ENCODE data around the gene CDK14.

Gene CDK14

DNA sequence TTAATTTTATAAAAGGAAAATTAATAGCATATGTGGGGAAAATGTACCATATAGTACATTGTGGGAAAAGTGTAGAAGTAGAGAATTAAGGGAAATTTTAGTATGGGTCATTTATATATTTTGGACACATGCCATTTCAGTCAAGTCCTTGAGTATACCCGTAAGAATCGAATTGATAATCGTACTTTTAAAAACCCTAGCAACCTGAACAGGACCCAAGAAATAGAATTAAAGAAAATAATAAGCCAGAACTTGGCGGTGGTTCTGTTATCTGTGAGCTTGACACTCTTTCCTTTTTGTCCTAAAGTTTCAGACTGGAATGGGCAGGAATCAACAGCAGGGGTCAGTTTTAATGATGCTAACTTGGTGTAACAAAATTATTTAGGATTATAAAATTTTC, 221.0 kb downstream of the CDK14 start:
- DNase-seq = no peak

DNA sequence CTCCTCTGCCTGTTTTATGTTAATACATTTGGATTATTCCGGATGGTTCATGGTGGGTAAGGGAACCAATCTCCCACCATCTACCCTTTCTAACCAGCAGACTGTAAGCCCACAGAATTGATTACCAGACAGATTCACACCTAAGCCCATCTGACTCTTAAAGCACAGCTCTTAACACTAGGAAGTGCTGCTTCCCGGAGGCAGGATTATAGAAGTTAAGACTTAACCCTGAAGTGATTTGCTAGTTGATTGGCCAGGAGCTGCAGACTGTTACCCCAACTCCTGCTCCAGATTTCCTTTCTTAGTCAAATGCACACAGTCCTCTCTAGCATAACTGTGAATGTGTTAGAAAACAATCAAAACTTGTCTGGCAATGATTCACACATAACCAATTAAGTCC, 221.7 kb downstream of the CDK14 start:
- DNase-seq = no peak

DNA sequence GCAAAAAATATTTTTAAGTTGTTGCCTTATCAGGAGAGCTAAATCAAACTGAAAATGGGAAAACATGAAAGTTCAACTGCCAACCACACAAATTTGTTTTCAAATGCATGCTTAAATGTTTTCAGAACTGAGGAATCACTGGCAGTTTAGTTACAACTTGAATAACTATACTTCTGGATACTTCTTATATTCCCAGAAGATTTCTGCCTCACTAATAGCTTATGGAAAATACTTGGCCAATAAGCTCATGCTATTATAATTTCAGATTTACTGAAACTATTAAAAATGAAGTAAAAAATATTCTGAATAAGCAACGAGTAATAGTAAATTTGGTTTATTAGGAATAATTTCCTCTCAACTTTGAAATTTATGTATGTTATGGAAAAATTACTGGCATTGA, 222.2 kb downstream of the CDK14 start:
- DNase-seq = no peak

DNA sequence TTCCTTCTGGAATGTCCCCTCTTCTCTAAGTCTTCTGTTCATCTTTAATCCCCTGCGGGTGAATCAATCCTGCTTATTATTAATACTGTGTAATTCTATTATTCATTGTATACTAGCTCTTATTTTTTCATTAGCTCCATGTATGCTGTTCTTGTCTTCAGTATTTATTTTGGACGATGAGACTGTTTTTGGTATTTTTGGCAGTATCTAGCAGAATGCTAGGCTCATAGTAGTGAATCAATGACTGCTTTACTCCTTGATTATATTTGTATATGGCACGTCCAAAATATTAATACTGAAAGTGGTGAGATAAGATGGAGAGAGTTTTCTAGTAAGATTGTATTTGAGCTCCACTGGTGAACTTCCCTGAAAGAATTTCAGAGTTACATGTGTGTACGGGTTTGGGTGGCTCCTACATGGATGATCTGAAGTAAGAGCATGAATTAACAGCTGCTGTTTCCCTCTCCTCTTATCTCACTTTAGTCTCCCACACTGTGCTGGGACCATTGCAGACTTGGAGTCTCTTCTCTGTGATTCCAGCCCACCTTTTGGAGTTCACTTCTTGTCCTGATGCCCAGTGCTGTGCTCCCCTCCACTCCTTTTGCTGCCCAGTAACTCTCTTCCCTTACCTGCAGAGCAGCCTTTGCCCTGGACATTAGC, 226.0 kb downstream of the CDK14 start:
- no peak for DNase-seq

DNA sequence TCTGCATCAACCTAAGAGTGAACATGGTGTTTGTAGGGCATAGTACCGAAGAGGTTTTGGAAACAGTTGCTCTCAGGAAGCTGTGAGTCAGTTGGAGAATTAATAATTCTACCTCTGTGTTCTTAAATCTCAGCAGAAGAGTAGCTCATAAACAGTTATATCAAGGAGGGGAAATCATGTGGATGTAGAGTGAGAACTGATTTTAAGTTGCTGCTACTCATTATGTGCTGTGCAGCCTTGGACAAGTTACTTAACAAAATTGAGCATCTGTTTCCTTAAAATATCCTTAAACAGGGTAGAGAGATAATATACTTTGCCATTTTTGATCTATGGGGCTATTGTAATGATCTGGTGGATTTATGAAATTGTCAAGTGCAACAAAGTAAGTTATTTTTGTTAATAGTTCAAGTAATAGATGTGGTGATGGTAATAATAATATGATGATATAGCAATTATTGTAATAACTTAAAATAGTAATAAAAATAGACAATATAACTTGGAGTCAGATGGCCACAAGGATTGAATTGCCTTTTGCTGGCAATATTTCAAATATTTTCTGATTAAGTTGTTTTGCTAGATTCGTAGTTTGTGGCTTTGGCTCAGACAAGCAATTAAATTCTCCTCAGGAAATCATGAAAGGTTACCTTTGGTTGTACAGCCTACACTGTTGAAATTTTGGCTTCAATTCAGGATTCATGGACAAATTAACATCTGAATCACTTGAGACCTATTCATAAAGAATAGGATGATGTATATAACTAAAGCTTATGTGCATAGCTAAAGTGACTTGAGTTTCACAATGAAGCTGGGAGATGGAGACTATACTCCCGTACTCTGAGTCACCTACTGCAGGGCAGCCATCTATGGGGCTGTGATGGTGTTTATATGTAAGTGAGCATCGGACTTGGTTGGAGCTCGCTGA, 228.5 kb downstream of the CDK14 start:
- DNase-seq = peak; percentile 12

DNA sequence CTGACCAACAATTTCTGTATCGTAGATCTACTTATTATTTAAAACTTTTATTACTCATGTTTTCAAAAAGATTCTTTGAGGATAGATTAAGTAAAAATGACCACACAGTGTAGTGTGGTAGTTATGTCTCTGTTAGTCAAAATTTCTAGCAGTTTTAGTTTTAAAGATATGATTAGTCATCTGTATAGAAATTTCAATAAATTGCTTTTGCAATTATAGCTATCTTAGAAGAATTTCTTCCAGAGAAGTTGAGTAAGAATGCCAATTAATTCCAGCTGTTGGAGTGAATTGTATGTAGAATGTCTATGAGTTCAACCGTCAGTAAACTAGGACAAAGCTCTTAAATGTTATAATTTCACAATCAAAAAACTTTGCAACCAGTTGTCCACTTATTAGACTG, 229.7 kb downstream of the CDK14 start:
- no peak for DNase-seq

DNA sequence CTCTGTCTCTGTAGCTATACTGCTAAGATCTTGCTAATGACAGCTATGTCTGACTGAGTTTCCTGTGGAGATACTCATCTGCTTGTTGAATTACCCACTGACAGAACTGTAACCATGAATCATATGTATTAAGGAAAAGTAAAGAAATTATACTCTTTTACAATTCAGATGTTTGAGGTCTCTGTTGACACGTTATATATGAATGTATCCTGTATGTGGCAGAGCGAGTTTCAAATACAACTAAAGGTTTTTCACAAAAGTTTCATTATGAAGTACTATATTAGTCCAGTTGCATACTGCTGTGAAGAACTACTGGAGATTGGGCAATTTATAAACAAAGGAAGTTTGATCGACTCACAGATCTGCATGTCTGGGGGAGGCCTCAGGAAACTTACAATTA, 232.5 kb downstream of the CDK14 start:
- no peak for DNase-seq

DNA sequence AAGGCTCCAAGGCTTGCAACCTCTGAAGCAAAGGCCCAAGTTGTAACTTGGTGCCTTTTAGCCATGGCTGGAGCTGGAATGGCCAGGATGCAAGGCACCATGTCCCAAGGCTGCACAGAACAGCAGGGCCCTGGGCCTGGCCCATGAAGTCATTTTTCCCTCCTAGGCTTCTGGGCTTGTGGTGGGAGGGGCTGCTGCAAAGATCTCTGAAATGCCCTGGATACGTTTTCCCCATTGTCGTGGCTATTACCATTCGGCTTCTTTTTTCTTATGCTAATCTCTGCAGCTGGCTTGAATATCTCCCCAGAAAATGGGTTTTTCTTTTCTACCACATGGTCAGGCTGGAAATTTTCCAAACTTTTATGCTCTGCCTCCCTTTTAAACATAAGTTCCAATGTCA, 234.2 kb downstream of the CDK14 start:
- DNase-seq = no peak

DNA sequence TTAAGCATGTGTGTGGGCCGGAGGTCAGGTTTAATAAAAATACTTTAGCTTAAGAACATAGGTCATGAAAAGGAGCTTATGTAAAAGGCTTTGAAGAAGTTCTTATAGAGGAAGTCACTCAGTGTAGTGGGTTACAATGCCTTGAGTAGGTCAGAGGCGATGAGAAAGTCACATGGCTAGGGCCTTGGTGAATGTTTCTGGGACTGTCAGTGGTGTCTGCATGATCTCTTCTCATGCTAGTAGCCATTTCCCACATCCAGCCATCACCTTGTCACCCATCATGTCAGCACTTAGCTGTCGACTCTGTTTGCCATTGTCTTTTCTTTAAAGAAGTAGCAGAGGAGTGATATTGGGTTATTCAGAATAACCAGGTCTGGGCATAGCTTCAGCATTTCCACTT, 236.6 kb downstream of the CDK14 start:
- DNase-seq = no peak

DNA sequence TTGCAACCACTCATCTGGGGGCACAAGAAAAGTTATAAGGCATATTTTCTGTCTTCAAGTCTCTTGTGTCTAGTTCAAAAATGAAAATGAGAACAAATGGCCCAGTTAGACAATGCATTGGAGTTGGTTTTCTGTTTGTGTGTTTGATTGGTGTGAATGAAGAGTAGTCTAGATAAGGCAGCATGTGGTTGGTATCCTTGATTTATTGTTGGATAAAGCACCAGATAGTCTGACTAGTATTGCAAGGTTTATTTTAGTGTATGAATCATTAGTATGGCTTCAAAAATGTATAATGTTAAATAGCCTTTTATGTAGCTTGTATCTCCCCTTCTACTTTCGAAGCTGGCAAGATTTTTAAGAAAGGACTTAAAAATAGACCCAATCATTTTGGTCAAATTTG, 237.3 kb downstream of the CDK14 start:
- no peak for DNase-seq

DNA sequence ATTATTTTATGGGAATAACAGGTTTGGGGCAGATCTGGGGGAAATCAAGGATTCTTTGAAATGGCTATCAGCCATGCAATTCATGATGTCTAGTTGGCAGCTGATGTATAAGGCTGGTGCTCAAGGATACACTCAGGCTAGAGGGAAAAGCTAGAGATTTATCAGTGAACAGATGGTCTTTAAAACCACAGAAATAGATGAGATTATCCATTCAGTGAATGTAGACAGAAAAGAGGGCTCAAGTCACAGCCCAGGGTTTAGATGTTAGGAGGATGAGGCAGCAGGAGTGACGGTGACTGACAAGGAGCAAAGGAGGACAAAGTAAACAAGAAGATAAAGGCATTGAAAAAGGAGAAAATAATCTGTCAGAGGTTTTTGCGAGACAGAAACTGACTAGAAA, 238.7 kb downstream of the CDK14 start:
- no peak for DNase-seq

DNA sequence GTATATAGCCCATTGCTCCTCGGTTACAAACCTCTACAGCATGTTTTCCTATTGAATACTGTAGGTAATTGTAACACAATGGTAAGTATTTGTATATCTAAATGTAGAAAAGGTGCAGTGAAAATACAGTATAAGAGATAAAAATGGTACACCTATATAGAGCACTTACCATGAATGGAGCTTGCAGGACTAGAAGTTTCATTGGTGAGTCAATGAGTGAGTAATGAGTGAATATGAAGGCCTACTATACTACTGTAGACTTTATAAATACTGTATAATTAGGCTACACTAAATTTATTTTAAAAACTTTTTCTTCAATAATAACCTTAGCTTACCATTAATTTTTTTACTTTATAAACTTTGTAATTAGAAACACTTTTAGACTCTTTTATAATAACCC, 239.7 kb downstream of the CDK14 start:
- DNase-seq = no peak

DNA sequence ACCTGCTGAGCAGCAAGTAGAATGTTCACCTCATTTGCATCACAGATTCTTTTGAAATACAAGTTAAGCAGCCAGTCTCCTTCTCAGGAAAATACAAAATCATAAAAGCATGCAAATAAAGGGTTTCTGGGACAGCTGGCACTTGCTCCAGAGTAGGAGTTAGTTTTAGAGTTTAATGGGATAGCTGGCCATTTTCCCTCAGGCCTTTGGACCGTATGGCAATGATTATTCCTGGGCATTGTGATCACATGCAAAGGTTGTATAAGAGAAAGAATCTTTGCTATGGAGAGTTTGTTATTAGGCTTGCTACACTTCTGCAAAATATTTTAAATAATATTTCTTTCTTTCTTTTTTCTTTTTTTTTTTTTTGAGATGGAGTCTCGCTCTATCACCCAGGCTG, 240.8 kb downstream of the CDK14 start:
- DNase-seq = no peak

DNA sequence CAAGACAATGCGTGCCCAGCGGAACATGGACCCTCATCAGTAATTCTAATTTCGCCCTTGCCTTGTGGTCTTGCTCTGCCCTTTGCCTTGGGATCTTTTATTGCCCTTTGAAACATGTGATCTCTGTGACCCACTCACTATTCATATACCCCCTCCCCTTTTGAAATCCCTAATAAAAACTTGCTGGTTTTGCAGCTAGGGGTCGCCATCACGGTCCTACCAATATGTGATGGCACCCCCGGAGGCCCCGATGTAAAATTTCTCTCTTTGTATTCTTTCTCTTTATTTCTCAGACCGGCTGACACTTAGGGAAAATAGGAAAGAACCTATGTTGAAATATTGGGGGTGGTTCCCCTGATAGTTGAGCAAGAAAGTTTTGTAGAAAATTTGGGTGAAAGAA, 242.7 kb downstream of the CDK14 start:
- no peak for DNase-seq

DNA sequence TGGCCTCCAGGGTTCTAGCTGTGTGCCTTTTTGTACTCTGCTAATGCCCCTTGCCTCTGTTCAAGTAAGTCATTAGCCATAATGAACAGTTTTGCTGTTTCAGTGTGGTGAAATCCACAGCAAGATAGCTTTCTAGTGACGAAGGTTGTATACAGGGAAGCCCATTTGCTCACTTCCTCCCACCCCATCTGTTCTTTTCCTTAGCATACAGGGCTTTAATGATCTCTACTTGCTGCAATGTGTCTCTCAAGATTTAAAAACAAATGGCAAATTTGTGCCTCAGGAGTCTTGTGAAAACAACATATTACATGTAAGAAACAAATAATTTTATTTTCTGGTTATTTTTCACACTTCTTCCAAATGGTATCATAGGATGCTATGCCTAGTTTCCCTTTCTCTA, 243.2 kb downstream of the CDK14 start:
- no peak for DNase-seq

DNA sequence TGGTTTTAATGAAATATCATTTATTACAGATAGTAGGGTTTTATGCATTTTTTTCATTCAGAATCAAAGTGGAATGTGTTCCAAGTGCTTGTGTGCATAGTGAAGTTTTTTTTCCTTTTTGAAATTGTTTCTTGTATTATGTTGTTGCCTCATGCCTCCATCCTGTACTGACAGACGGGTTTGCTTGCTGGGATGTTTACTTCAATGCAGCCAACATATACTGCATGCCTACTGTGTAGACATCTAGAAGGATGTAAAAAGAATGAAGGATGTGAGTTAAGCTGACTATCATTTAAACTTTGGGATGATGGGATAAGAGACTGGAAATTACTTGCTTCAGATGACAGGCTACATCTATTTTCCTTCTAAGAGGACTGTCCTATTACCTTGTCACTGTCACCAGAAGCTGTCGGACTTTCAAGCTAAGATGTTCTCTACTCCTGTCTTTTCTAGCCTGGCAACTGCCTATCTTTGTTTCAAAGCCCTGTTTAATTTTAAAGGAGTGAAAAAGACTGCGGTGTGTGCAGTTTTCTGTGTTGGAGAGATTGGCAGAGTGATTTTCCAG, 243.7 kb downstream of the CDK14 start:
- DNase-seq = no peak

DNA sequence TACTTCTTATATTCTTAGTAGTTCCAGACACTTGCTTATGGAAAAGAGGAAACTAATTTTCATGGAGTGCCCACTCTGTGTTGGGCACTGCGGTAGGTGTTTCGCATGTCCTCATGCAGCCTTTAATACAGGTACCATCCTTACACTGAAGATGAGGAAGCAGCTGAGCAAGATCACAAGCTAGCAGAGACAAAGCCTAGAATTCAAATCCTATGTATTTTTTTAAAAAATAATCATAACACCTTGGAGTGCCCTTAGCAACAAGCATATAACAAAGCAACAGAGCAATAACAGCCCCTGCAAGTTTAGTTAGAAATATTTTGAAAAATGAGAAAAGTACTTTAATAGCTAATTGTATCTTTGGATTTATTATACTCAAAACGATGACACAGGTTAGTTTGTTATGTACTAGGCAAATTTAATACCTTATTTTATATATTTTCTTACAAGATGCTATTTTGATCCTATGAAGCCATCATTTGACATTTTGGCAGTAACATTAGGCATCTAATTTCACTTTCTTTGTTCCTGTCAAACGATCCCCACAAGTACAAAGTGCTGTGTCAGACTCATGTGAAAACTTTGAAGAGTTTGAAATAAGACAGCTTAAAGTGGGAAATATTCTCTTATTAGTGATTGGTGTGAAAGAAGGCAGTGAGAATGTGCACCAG, 245.8 kb downstream of the CDK14 start:
- DNase-seq = no peak

DNA sequence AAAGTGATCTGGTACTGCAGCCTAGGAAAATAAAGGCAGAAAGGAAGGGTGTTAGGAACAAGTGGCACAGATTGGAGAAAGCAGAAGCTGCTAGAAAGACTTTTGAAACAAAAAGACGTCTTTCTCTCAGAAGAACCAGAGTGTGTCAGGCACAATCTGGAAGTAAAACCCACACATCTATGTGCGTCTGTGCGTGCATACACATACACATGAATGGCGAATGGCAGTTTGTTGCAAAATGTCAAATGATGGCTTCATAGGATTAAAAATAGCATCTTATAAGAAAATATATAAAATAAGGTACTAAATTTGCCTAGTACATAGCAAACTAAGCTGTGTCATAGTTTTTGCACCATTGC, 246.3 kb downstream of the CDK14 start:
- no peak for DNase-seq

DNA sequence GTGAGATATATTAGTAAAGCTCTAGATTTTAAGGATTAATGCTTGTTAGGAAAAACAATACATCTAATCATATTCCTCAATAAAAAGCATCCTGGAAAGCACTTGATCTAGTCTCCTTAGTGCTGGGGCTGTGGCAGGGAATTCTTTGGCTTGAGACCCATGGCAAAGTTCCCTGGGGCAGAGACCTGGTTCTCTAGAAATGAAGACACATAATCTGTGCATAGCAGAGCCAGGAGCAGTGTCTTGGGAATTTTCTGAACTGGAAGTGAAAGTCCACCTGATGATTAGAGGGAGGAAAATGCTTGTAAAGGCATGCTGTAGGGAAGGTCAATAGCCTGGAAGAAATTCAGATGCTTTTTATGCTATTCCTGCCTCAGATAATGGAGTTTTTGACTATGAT, 247.4 kb downstream of the CDK14 start:
- no peak for DNase-seq

DNA sequence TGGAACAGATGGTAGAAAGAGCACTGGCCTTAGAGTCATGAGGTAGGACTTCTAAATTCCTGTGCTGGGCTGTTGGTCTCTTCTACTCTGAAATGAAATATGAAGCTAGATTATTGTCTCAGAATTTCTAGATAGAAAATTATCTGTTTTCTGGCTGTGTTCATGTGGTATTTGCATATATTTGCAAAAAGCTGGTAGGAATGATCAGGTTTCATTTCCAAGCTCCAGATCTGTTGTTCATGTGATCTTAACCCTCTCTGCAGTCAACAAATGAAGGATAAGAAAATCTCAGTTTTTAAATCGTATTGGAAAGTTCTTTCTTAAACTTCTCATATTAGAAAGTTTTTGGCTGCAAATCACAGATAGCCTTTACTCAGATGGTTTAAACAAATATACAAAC, 248.3 kb downstream of the CDK14 start:
- no peak for DNase-seq

DNA sequence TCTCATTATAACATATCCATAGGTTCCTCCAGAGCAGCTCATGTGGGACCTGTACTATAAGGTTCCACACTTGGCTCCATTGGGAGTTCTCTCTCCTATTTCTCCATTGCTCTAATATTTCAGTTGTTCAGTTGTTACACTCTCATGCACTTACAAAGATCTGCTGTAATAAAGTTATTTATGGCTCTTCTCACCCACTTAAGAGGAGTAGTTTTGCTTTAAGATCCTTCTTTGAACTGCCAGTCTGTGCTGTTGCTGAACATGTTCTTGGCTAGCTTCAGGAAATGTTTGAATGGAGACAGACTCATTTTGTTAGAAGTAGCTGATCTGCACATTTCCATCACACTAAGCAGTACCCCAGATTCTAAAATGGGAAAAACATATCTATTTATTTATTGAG, 250.1 kb downstream of the CDK14 start:
- no peak for DNase-seq

DNA sequence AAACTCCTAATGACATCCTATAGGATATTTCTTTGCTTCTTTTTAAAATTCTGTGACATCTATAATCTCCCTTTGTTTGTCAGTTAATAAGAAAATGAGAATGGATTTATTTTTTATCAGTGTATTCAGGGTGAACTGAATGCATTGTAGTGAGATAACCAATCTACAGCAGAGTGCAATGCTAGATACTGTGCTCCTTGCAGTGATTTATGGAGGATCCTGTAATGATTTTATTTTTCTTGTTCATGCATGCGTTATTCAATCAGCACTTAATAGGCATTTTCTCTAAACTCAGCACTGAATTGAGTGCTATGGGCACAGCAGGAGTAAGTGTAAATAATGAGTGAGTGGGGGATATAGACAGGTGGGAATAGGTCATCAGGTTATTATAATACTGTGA, 253.9 kb downstream of the CDK14 start:
- peak; percentile 79 for DNase-seq

DNA sequence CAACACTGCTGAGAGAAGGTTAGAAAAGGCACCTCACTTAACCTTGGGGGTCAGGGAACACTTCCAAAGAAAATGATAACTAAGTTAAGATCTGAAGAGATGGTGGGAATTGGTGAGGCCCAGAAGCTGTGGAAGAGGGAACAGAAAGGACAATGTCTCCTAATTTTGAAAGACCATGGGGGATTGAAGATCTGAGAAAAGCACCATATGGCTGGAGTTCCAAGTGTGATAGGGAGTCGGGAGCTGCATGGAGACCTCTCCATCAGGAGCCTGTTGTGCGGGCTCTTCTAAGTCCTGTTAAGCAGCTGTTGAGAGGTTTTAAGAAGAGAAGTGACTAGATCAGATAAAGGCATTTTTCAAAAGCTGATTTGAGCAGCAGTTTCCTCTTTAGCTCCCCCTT, 254.3 kb downstream of the CDK14 start:
- DNase-seq = peak; percentile 79

DNA sequence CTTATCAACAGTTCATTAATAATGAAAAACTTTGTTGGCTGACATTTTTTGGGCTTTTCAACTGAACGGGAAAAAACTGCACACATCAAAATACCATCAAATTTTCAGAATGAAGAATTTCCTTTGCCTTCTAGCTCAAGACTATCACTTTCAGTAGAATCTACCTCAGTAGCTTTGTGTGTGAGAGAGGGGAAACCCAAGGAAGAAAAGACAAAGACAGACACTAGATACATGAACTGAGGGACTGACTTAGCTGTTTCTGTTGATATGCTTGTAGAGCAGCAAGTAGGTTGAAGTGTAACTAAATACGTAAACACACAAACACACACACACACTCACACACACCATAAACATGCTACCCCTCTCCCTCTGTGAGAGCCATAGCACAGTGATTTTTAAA, 257.1 kb downstream of the CDK14 start:
- DNase-seq = no peak
